Smooth muscle cell (in vitro differentiated cells): ENCODE results near the gene RP9. TPM values are rescaled to one million over a fixed set of nuclear protein-coding genes. Genes with fewer than 3 reads are reported as not detected.

Source experiments
- DNase-seq: peaks from one replicate; lab custom pipeline; 2025; ENCODE audit not compliant: unreplicated experiment; lab: John Stamatoyannopoulos, UW
- H2AFZ ChIP-seq: fragments of 200-600 bp; sonication (generic); 2 replicates; pipeline ENCODE4 v1.6.0; 2016; ENCODE audit warnings: antibody characterized with exemption, low read depth, mild to moderate bottlenecking
- H3F3A ChIP-seq: fragments of 200-600 bp; sonication (generic); 2 replicates; pipeline ENCODE4 v1.6.0; 2017; ENCODE audit warnings: antibody characterized with exemption, low read depth
- H3K27ac ChIP-seq: fragments of 200-600 bp; sonication (generic); 2 replicates; pipeline ENCODE4 v1.5.1; 2016; ENCODE audit warnings: low read depth, mild to moderate bottlenecking
- H3K27me3 ChIP-seq: fragments of 200-600 bp; sonication (generic); 2 replicates; pipeline ENCODE4 v1.6.1; 2016; ENCODE audit warnings: low read depth, mild to moderate bottlenecking
- H3K36me3 ChIP-seq: fragments of 200-600 bp; sonication (generic); 2 replicates; pipeline ENCODE4 v1.5.1; 2016; ENCODE audit warnings: low read depth
- H3K4me1 ChIP-seq: fragments of 200-600 bp; sonication (generic); 2 replicates; pipeline ENCODE4 v1.5.1; 2016; ENCODE audit warnings: low read depth
- H3K4me2 ChIP-seq: fragments of 200-600 bp; sonication (generic); 2 replicates; pipeline ENCODE4 v1.6.0; 2016; ENCODE audit warnings: mild to moderate bottlenecking
- H3K4me3 ChIP-seq: fragments of 200-600 bp; sonication (generic); 2 replicates; pipeline ENCODE4 v1.5.1; 2016; ENCODE audit warnings: mild to moderate bottlenecking
- H3K79me2 ChIP-seq: fragments of 200-600 bp; sonication (generic); 2 replicates; pipeline ENCODE4 v1.6.0; 2016; ENCODE audit warnings: low read depth, mild to moderate bottlenecking
- H3K9ac ChIP-seq: fragments of 200-600 bp; sonication (generic); 2 replicates; pipeline ENCODE4 v1.6.0; 2016; ENCODE audit warnings: low read depth
- H3K9me3 ChIP-seq: fragments of 200-600 bp; sonication (generic); replicated peaks from 2 replicates; pipeline ENCODE4 v1.5.1; 2016; ENCODE audit warnings: low read depth
- H4K20me1 ChIP-seq: fragments of 200-600 bp; sonication (generic); 2 replicates; pipeline ENCODE4 v1.6.0; 2016; ENCODE audit warnings: low read depth
- CTCF ChIP-seq: fragments of 200-600 bp; sonication (generic); IDR thresholded peaks from 2 replicates; pipeline ENCODE4 v1.5.1; 2017; ENCODE audit warnings: borderline replicate concordance, mild to moderate bottlenecking, antibody characterized with exemption; ENCODE audit not compliant: insufficient read depth, poor library complexity, severe bottlenecking
- WGBS: methylation state at CpG from one replicate; pipeline ENCODE4 v1.1.7; 2016; ENCODE audit warnings: low lambda C conversion rate; 5-methylcytosine and 5-hydroxymethylcytosine counted together
- polyA plus RNA-seq: library from polyadenylated mRNA; unstranded; fragments of >200 nt; fragmentation: Nextera tagmentation; extraction: Ambion mirVana; gene quantifications from 2 replicates; pipeline ENCODE4 v1.2.1, GENCODE V29; 2016
- total RNA-seq: library from RNA; depleted of rRNA; stranded (reverse); fragments of >200 nt; gene quantifications from 2 replicates; pipeline ENCODE4 v1.2.3, GENCODE V29; 2014

The RP9 gene
- total and polyA plus RNA-seq, 2 experiments from 2014 or later: 15.3 to 28.3 TPM

GRCh38 chr7:33061282-33061937, 47.8 kb downstream of the RP9 start:
- Histone ChIP-seq H3K9ac (peak overlapping the region; percentile 80), H2AFZ (peak overlapping the region; percentile 92), H3K36me3 (no peaks in the 10 kb centered on the region), H3K27me3 (no peaks in the 10 kb centered on the region), H3F3A (no peaks in the 10 kb centered on the region), H3K4me1 (peaks cover 22% of the 10 kb centered on the region), H4K20me1 (peaks cover 19% of the 10 kb centered on the region), H3K9me3 (no peaks in the 10 kb centered on the region), H3K27ac (peak overlapping the region; percentile 76), H3K4me3 (peak overlapping the region; percentile 81), H3K79me2 (peaks cover 54% of the 10 kb centered on the region), H3K4me2 (peak overlapping the region; percentile 94)
- 41% methylated on average over 8 of the region's 8 CpGs for WGBS
- no peak for DNase-seq
- TF ChIP-seq CTCF: no peak

GRCh38 chr7:33059635-33060034, 49.6 kb downstream of the RP9 start:
- Histone ChIP-seq H3K36me3 (no peaks in the 10 kb centered on the region), H3K79me2 (peaks cover 70% of the 10 kb centered on the region), H3K4me3 (no peak overlapping the region), H3K27ac (no peak overlapping the region), H3F3A (no peaks in the 10 kb centered on the region), H3K4me2 (no peak overlapping the region), H3K4me1 (peaks cover 22% of the 10 kb centered on the region), H4K20me1 (peaks cover 24% of the 10 kb centered on the region), H3K27me3 (no peaks in the 10 kb centered on the region), H3K9ac (no peak overlapping the region), H3K9me3 (no peaks in the 10 kb centered on the region), H2AFZ (no peak overlapping the region)
- no peak for DNase-seq
- 67% methylated on average over 4 of the region's 4 CpGs for WGBS
- TF ChIP-seq CTCF: no peak

- DNase-seq: no peak
- H3K4me3 ChIP-seq: no peak overlapping the region
- H3K4me1 ChIP-seq: no peaks in the 10 kb centered on the region
- H3K27me3 ChIP-seq: no peaks in the 10 kb centered on the region
- TF ChIP-seq CTCF: no peak
- H3K9me3 ChIP-seq: no peaks in the 10 kb centered on the region
- no peaks in the 10 kb centered on the region for H3F3A ChIP-seq
- H3K4me2 ChIP-seq: no peak overlapping the region
- peaks cover 47% of the 10 kb centered on the region for H4K20me1 ChIP-seq
- H3K36me3 ChIP-seq: no peaks in the 10 kb centered on the region
- WGBS: 97% methylated on average over 5 of the region's 5 CpGs
- H2AFZ ChIP-seq: no peak overlapping the region
- H3K79me2 ChIP-seq: peaks cover 86% of the 10 kb centered on the region
- no peak overlapping the region for H3K9ac ChIP-seq
- no peak overlapping the region for H3K27ac ChIP-seq
Measured at GRCh38 chr7:33055158-33055557, 54.0 kb downstream of the RP9 start.
